OCI-LY3 (cell line): ENCODE measurements around the gene SUMF1.

Source experiments
- H2AFZ ChIP-seq: fragments of 200-600, 300-600 bp; shearing (Covaris generic); 2 replicates; pipeline ENCODE4 v1.6.0; 2014; ENCODE audit warnings: antibody characterized with exemption, low read depth, low read length
- H3K27ac ChIP-seq: fragments of 200-600, 300-600 bp; sonication (generic); 2 replicates; pipeline ENCODE4 v1.5.1; 2014; ENCODE audit warnings: mild to moderate bottlenecking, low read length, moderate library complexity, mixed read lengths
- H3K27me3 ChIP-seq: fragments of 200-600, 300-600 bp; sonication (generic); 2 replicates; pipeline ENCODE4 v1.6.1; 2014; ENCODE audit warnings: low read depth, low read length, mixed read lengths
- H3K36me3 ChIP-seq: fragments of 200-600, 300-600 bp; sonication (generic); replicated peaks from 2 replicates; pipeline ENCODE3; 2014; ENCODE audit warnings: low read depth, low read length, mixed read lengths
- H3K4me1 ChIP-seq: fragments of 300-600, 200-600 bp; sonication (generic); 2 replicates; pipeline ENCODE4 v1.6.1; 2014; ENCODE audit warnings: low read length, mixed read lengths
- H3K4me2 ChIP-seq: fragments of 200-600, 300-600 bp; sonication (generic); 2 replicates; pipeline ENCODE4 v1.6.1; 2014; ENCODE audit warnings: low read length, mixed read lengths
- H3K4me3 ChIP-seq: fragments of 300-600, 200-600 bp; sonication (generic); 2 replicates; pipeline ENCODE4 v1.5.1; 2014; ENCODE audit warnings: antibody characterized with exemption, mild to moderate bottlenecking, low read length, moderate library complexity
- H3K79me2 ChIP-seq: fragments of 300-600, 200-600 bp; shearing (Covaris generic); 2 replicates; pipeline ENCODE4 v1.6.1; 2014; ENCODE audit warnings: mild to moderate bottlenecking, low read length, mixed read lengths
- H3K9ac ChIP-seq: fragments of 300-600, 200-600 bp; shearing (Covaris generic); 2 replicates; pipeline ENCODE4 v1.6.0; 2014; ENCODE audit warnings: mild to moderate bottlenecking, low read length, moderate library complexity
- H3K9me3 ChIP-seq: fragments of 200-600, 300-600 bp; shearing (Covaris generic); 2 replicates; pipeline ENCODE4 v1.6.1; 2014; ENCODE audit warnings: low read length, mixed read lengths; ENCODE audit not compliant: insufficient read depth
- H4K20me1 ChIP-seq: fragments of 200-600, 300-600 bp; sonication (generic); 2 replicates; pipeline ENCODE4 v1.6.1; 2016; ENCODE audit warnings: low read length, mixed read lengths; ENCODE audit not compliant: insufficient read depth
- EZH2phosphoT487 ChIP-seq: fragments of 200-600 bp; shearing (Covaris generic); IDR thresholded peaks from 2 replicates; pipeline ENCODE4 v1.6.1; 2018; ENCODE audit warnings: antibody characterized with exemption, mixed run types, low read depth
- TF ChIP-seq, protein P1 (sequence below): fragments of 200-600, 300-600 bp; sonication (generic); IDR thresholded peaks from 2 replicates; pipeline ENCODE4 v1.5.1; 2014; ENCODE audit warnings: antibody characterized with exemption, low read length, low read depth

SUMF1 gene

DNA sequence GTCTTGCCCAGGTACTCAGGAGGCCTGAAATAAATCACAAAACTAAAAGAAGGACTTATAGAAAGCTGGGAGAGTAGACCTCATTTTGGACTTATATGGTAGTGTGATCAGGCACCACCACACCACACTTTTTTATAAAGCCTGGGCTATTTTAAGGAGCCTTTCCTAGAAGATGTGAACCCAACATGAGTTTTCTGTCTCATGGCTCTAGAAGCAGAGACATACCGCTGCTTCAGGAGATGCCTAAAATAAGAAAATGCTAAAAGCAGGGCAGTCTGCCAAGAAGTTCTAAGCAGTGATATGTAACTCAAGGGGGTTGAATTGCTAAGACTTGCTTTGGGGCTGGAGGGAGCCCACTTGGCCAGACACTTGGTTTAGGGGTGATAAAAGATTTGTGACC is 49.6 kb downstream of the SUMF1 start:
- Histone ChIP-seq H3K27ac (no peak overlapping the region), H3K36me3 (no peaks in the 10 kb centered on the region), H3K79me2 (no peaks in the 10 kb centered on the region), H4K20me1 (no peaks in the 10 kb centered on the region), H2AFZ (no peak overlapping the region), H3K9ac (no peak overlapping the region), H3K27me3 (no peaks in the 10 kb centered on the region), H3K9me3 (no peaks in the 10 kb centered on the region), H3K4me1 (no peaks in the 10 kb centered on the region), H3K4me2 (no peak overlapping the region), H3K4me3 (no peak overlapping the region)
- TF ChIP-seq EZH2phosphoT487 = no peak
- TF ChIP-seq, protein P1, sequence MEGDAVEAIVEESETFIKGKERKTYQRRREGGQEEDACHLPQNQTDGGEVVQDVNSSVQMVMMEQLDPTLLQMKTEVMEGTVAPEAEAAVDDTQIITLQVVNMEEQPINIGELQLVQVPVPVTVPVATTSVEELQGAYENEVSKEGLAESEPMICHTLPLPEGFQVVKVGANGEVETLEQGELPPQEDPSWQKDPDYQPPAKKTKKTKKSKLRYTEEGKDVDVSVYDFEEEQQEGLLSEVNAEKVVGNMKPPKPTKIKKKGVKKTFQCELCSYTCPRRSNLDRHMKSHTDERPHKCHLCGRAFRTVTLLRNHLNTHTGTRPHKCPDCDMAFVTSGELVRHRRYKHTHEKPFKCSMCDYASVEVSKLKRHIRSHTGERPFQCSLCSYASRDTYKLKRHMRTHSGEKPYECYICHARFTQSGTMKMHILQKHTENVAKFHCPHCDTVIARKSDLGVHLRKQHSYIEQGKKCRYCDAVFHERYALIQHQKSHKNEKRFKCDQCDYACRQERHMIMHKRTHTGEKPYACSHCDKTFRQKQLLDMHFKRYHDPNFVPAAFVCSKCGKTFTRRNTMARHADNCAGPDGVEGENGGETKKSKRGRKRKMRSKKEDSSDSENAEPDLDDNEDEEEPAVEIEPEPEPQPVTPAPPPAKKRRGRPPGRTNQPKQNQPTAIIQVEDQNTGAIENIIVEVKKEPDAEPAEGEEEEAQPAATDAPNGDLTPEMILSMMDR = no peak

DNA sequence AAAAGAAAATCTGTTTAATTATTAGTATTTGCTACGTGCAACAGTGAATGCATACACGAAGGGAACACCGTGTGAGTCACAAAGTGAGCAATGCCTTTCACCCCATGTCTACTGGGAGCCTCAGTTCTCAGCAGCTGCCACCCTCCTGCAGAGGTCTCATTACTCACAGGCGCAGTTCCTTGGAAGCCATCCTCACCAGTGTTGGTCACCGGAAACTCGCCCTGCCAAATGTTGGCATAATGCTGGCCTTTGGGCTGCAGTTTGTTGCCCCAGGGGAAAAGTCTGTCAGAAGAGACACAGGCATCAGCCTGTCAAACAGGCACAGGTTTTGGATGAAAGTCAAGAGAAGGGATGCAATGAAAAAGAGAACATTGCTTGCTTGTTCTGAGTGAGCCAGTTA is 50.1 kb downstream of the SUMF1 start:
- Histone ChIP-seq H3K9me3 (no peaks in the 10 kb centered on the region), H3K27me3 (no peaks in the 10 kb centered on the region), H3K79me2 (no peaks in the 10 kb centered on the region), H2AFZ (no peak overlapping the region), H3K4me3 (no peak overlapping the region), H4K20me1 (no peaks in the 10 kb centered on the region), H3K27ac (no peak overlapping the region), H3K4me1 (no peaks in the 10 kb centered on the region), H3K9ac (no peak overlapping the region), H3K4me2 (no peak overlapping the region), H3K36me3 (no peaks in the 10 kb centered on the region)
- no peak for TF ChIP-seq EZH2phosphoT487
- TF ChIP-seq, protein P1 = no peak

DNA sequence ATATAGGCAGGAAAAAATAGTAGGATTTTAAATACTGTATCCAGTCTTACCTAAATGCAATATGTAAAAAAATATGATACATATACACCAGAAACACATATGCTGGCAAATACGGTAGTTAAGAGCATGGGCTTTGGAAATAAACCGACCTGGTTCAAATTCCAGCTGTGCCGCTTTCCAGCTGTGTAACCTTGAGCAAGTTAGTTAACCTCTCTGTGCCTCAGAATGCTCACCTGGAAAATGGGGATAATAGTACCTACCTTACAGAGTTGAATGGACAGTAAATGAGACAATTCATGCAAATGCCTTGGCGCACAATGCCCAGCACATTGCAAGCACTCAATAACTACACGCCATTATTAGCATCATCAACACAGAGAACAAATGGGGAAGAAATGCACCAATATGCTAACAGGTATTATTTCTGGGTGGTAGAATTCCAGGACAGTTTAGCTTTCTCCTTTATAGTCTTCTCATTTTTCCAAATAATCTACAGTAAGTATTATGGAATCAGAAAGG is 50.6 kb downstream of the SUMF1 start:
- Histone ChIP-seq H2AFZ (no peak overlapping the region), H3K4me2 (no peak overlapping the region), H3K27me3 (no peaks in the 10 kb centered on the region)

DNA sequence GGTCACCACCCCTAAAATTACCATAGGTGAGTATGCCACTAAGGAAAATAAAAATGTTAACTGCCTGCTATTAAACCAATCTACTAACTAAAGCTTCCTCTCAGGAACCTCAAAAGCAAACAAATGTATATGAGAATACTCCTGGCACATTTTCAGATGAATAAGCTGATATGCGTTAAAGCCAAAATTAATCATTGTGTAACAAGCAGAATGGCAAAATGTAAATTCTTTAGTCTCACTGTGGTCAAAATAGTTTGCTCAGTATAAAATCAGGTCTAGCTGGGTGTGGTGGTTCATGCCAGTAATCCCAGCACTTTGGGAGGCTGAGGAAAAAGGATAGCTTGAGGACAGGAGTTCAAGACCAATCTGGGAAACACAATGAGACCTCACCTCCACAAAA is 53.6 kb downstream of the SUMF1 start:
- H4K20me1 ChIP-seq = no peaks in the 10 kb centered on the region
- H3K27me3 ChIP-seq = no peaks in the 10 kb centered on the region
- TF ChIP-seq EZH2phosphoT487 = no peak
- no peak overlapping the region for H3K4me2 ChIP-seq
- H3K4me1 ChIP-seq = no peaks in the 10 kb centered on the region
- no peak overlapping the region for H3K9ac ChIP-seq
- no peaks in the 10 kb centered on the region for H3K9me3 ChIP-seq
- no peak overlapping the region for H2AFZ ChIP-seq
- H3K36me3 ChIP-seq = no peaks in the 10 kb centered on the region
- H3K27ac ChIP-seq = no peak overlapping the region
- no peaks in the 10 kb centered on the region for H3K79me2 ChIP-seq
- H3K4me3 ChIP-seq = no peak overlapping the region

More for the DNA sequence above, 50.6 kb downstream of the SUMF1 start:
- Histone ChIP-seq H3K79me2 (no peaks in the 10 kb centered on the region), H3K9me3 (no peaks in the 10 kb centered on the region), H3K36me3 (no peaks in the 10 kb centered on the region), H3K27ac (no peak overlapping the region), H3K9ac (no peak overlapping the region), H4K20me1 (no peaks in the 10 kb centered on the region), H3K4me3 (no peak overlapping the region), H3K4me1 (no peaks in the 10 kb centered on the region)
- TF ChIP-seq, protein P1 = no peak
- TF ChIP-seq EZH2phosphoT487 = no peak

DNA sequence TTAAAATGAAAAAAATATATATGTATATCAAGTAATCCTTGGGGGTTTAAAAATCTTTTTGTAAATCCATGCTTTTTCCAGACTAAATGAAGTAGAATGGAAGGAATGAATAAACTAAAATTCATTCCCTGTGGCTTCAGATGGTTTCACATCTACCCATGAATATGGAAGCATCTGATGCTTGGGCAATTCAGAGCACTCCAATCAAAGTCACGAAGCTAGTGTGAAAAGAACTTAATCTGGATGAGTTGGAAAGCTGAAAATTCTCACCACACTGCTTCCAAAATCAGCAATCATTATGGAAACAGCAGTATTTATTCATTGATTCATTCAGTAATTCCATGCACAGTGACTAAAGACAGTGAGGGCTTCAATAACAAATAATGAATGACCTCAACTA is 55.2 kb downstream of the SUMF1 start:
- H3K9me3 ChIP-seq = no peaks in the 10 kb centered on the region
- H3K4me3 ChIP-seq = no peak overlapping the region
- no peaks in the 10 kb centered on the region for H3K79me2 ChIP-seq
- no peak overlapping the region for H3K27ac ChIP-seq
- no peak overlapping the region for H2AFZ ChIP-seq
- no peak for TF ChIP-seq EZH2phosphoT487
- TF ChIP-seq, protein P1 = no peak
- H3K4me1 ChIP-seq = no peaks in the 10 kb centered on the region
- no peaks in the 10 kb centered on the region for H3K27me3 ChIP-seq
- no peaks in the 10 kb centered on the region for H3K36me3 ChIP-seq
- H3K9ac ChIP-seq = no peak overlapping the region
- H4K20me1 ChIP-seq = no peaks in the 10 kb centered on the region
- H3K4me2 ChIP-seq = no peak overlapping the region
